GM12878 (cell line): ENCODE data around the gene SLC25A42. TPM values are rescaled to one million over a fixed set of nuclear protein-coding genes. Genes with fewer than 3 reads are reported as not detected.
A peak's percentile ranks its signal among the peaks of the same experiment; 100 is the strongest.

ENCODE experiments used
- ATAC-seq: fragments of 200-7000 bp; cut with Tn5 transposase; 3 replicates; pipeline ENCODE4 v1.9.1; 2020; ENCODE audit warnings: mild to moderate bottlenecking, moderate library complexity
- BruUV-seq: library from RNA; stranded (reverse); fragments of 400-500 nt; replicated peaks from 2 replicates; lab custom pipeline; 2021; lab: Mats Ljungman, UMichigan
- CTCF ChIA-PET: fragments of 300-600 bp; sonication (Branson Sonifier 250); formaldehyde crosslinking; extraction: SDS; loops from one replicate; lab custom pipeline; 2021; ENCODE audit warnings: inconsistent platforms; lab: Yijun Ruan, JAX
- POLR2A ChIA-PET: fragments of 350-600 bp; formaldehyde crosslinking; extraction: SDS; loops from one replicate; lab custom pipeline; 2021; ENCODE audit warnings: inconsistent platforms; lab: Charles Lee
- RAD21 ChIA-PET: fragments of 300-600 bp; sonication (Branson Sonifier 250); formaldehyde crosslinking; loops from one replicate; lab custom pipeline; 2023; ENCODE audit warnings: antibody characterized with exemption; ENCODE audit not compliant: unreplicated experiment; lab: Charles Lee
- SMC1A ChIA-PET: fragments of 300-600 bp; sonication (Branson Sonifier 250); formaldehyde crosslinking; loops from one replicate; lab custom pipeline; 2023; ENCODE audit not compliant: unreplicated experiment, uncharacterized antibody; lab: Charles Lee
- DNase-seq: peaks from one replicate; pipeline ENCODE4 v3.0.0-alpha.2; 2011; ENCODE audit warnings: low read depth, low spot score
- FAIRE-seq: peaks from 3 replicates; lab custom pipeline; 2011; peaks lifted over from hg19 to GRCh38; lab: Jason Lieb, UNC
- H2AFZ ChIP-seq: 2 replicates; pipeline ENCODE4 v1.6.0; 2011; ENCODE audit warnings: low read depth, low read length, control low read depth; ENCODE audit not compliant: control insufficient read depth
- H3K27ac ChIP-seq: 2 replicates; pipeline ENCODE4 v1.5.1; 2011; ENCODE audit warnings: control low read depth; ENCODE audit not compliant: control insufficient read depth, insufficient read depth
- H3K27me3 ChIP-seq, 2 experiments: replicated peaks in 1 of 2; 2 replicates each; pipeline versions ENCODE4 v1.6.0 to v1.6.1; 2011; ENCODE audit warnings: low read length in 1 of 2; ENCODE audit not compliant: control insufficient read depth in 2 of 2, insufficient read depth in 2 of 2
- H3K36me3 ChIP-seq, 2 experiments: 2 replicates each; pipeline ENCODE4 v1.5.1; 2011; ENCODE audit warnings: low read length in 1 of 2; ENCODE audit not compliant: control insufficient read depth in 2 of 2, insufficient read depth in 2 of 2
- H3K4me1 ChIP-seq: 2 replicates; pipeline ENCODE4 v1.6.1; 2011; ENCODE audit warnings: mild to moderate bottlenecking, low read length, moderate library complexity, mixed read lengths; ENCODE audit not compliant: control insufficient read depth, insufficient read depth
- H3K4me2 ChIP-seq: 2 replicates; pipeline ENCODE4 v1.6.0; 2011; ENCODE audit warnings: control low read depth; ENCODE audit not compliant: control insufficient read depth, insufficient read depth
- H3K4me3 ChIP-seq: fragments of 200-600 bp; sonication (generic); 2 replicates; pipeline ENCODE4 v1.5.1; 2016
- H3K79me2 ChIP-seq: 2 replicates; pipeline ENCODE4 v1.6.0; 2011; ENCODE audit warnings: low read length; ENCODE audit not compliant: control insufficient read depth, insufficient read depth
- H3K9ac ChIP-seq: 2 replicates; pipeline ENCODE4 v1.8.0; 2011; ENCODE audit warnings: low read length, control low read depth, mixed read lengths; ENCODE audit not compliant: control insufficient read depth, insufficient read depth
- H3K9me3 ChIP-seq: replicated peaks from 3 replicates; pipeline ENCODE4 v1.5.1; 2011; ENCODE audit warnings: mild to moderate bottlenecking, low read length; ENCODE audit not compliant: control insufficient read depth, insufficient read depth
- H4K20me1 ChIP-seq: 2 replicates; pipeline ENCODE4 v1.6.0; 2011; ENCODE audit not compliant: control insufficient read depth, insufficient read depth
- CHD1 ChIP-seq: IDR thresholded peaks from 2 replicates; pipeline ENCODE4 v1.6.1; 2012; ENCODE audit warnings: low read depth, low read length, improper control_type of control experiment
- ESRRA ChIP-seq: IDR thresholded peaks from 2 replicates; pipeline ENCODE4 v1.6.1; 2012; ENCODE audit warnings: mild to moderate bottlenecking, low read length, improper control_type of control experiment
- FOS ChIP-seq: IDR thresholded peaks from 3 replicates; pipeline ENCODE4 v1.6.1; 2011; ENCODE audit warnings: borderline replicate concordance; ENCODE audit not compliant: insufficient read length; ENCODE audit errors: extremely low read depth
- HSF1 ChIP-seq: fragments of 150-350 bp; IDR thresholded peaks from 2 replicates; pipeline ENCODE4 v1.6.1; 2014; ENCODE audit warnings: mild to moderate bottlenecking, low read depth, low read length
- KDM1A ChIP-seq: fragments of 200-600 bp; sonication (generic); IDR thresholded peaks from 2 replicates; pipeline ENCODE4 v1.6.1; 2016; ENCODE audit warnings: borderline replicate concordance
- MLLT1 ChIP-seq: fragments of 450-650 bp; IDR thresholded peaks from 2 replicates; pipeline ENCODE4 v1.6.1; 2016; ENCODE audit warnings: mild to moderate bottlenecking
- MXI1 ChIP-seq: fragments of 150-350 bp; IDR thresholded peaks from 2 replicates; pipeline ENCODE4 v1.6.1; 2011; ENCODE audit warnings: low read depth, mild to moderate bottlenecking, inconsistent platforms, low read length, improper control_type of control experiment
- NFYA ChIP-seq: IDR thresholded peaks from 2 replicates; pipeline ENCODE4 v1.6.1; 2011; ENCODE audit warnings: low read depth, mild to moderate bottlenecking, low read length, improper control_type of control experiment, borderline replicate concordance
- RAD21 ChIP-seq: IDR thresholded peaks from 2 replicates; pipeline ENCODE4 v1.6.1; 2011; ENCODE audit warnings: mild to moderate bottlenecking, low read depth, low read length, moderate library complexity; ENCODE audit not compliant: insufficient read depth
- RELB ChIP-seq: fragments of 450-650 bp; IDR thresholded peaks from 2 replicates; pipeline ENCODE4 v1.6.1; 2017; ENCODE audit warnings: low read depth, mild to moderate bottlenecking, moderate library complexity
- REST ChIP-seq: IDR thresholded peaks from 2 replicates; pipeline ENCODE4 v1.6.1; 2012; ENCODE audit warnings: mild to moderate bottlenecking, low read depth, low read length
- RFX5 ChIP-seq: IDR thresholded peaks from 2 replicates; pipeline ENCODE4 v1.6.1; 2011; ENCODE audit warnings: low read depth, low read length, improper control_type of control experiment
- STAT3 ChIP-seq: IDR thresholded peaks from 2 replicates; pipeline ENCODE4 v1.6.1; 2011; ENCODE audit warnings: low read depth, low read length, improper control_type of control experiment
- TBL1XR1 ChIP-seq: IDR thresholded peaks from 2 replicates; pipeline ENCODE4 v1.6.1; 2012; ENCODE audit warnings: low read depth, low read length, improper control_type of control experiment
- YBX1 ChIP-seq: fragments of 450-650 bp; IDR thresholded peaks from 2 replicates; pipeline ENCODE4 v1.6.1; 2016; ENCODE audit warnings: antibody characterized with exemption
- YY1 ChIP-seq: IDR thresholded peaks from 2 replicates; pipeline ENCODE4 v1.6.1; 2011; ENCODE audit warnings: low read depth, mild to moderate bottlenecking, low read length
- WGBS: methylation state at CpG from one replicate; pipeline ENCODE4 v1.1.6; 2016; ENCODE audit warnings: low lambda C conversion rate; ENCODE audit not compliant: insufficient replicate concordance, insufficient coverage; ENCODE audit errors: missing lambda C conversion rate; 5-methylcytosine and 5-hydroxymethylcytosine counted together
- in situ Hi-C: fragments of 300-500 bp; cut with MboI; formaldehyde crosslinking; loops from 9 replicates; pipeline ENCODE4 v1.14.3; 2018; ENCODE audit warnings: mixed read lengths
- intact Hi-C: fragments of 100-400 bp; cut with micrococcal nuclease; formaldehyde crosslinking; loops from one replicate; pipeline ENCODE4 v1.14.2; 2022; ENCODE audit not compliant: unreplicated experiment
- polyA plus RNA-seq, 11 experiments: library from polyadenylated mRNA; depleted of rRNA in 4 of 11; unstranded in 6 of 11; stranded (reverse) in 5 of 11; fragments of >200 nt; fragmentation: Nextera tagmentation in 4 of 11; fragmentation: Illumina TruSeq in 1 of 11; extraction: Ambion mirVana in 4 of 11; extraction: Trizol in 1 of 11; gene quantifications; 1 replicate in 1 of 11; 2 replicates in 10 of 11; pipeline versions ENCODE4 v1.2.1 to v1.2.3, GENCODE V29; 2011 to 2016; ENCODE audit warnings: inconsistent platforms in 2 of 11, missing spikeins in 2 of 11, low read depth in 1 of 11
- total RNA-seq, 4 experiments: library from RNA; depleted of rRNA in 3 of 4; stranded (reverse); fragments of >200 nt in 3 of 4; fragmentation: Illumina TruSeq in 1 of 4; extraction: Trizol in 1 of 4; gene quantifications; 2 replicates each; pipeline versions ENCODE4 v1.2.1 to v1.2.3, GENCODE V29; 2013 to 2021

The SLC25A42 gene
- total and polyA plus RNA-seq, 10 of the 15 experiments (the other 5 are each of a cell fraction or from before 2014, with no cell fraction given) = 0.24 to 19.2 (median 9.6) TPM

GRCh38 chr19:19033426-19034203, 30.2 kb upstream of the SLC25A42 start, which contains the start of the genes ARMC6 and SUGP2:
Gene ARMC6 (plus strand): TSS chr19:19033603. CDS start chr19:19034210, 607 bp downstream.
Gene SUGP2 (minus strand): TSS chr19:19033517. CDS start chr19:19031071, 2,446 bp downstream.
- no TSS peak for BruUV-seq
- FAIRE-seq = no peak
- RAD21 ChIA-PET = no interaction called here
- TF ChIP-seq CHD1 = no peak
- TF ChIP-seq HSF1 = no peak
- TF ChIP-seq REST = no peak
- no peak for TF ChIP-seq ESRRA
- peak; percentile 98 for TF ChIP-seq MXI1
- no peak; the same call in 1 of the 2 replicates for TF ChIP-seq MLLT1
- TF ChIP-seq YY1 = no peak
- TF ChIP-seq STAT3 = no peak
- TF ChIP-seq TBL1XR1 = no peak
- no peak for TF ChIP-seq KDM1A
- TF ChIP-seq RAD21 = no peak
- no peak for TF ChIP-seq NFYA
- TF ChIP-seq RFX5 = no peak
- no peak for TF ChIP-seq FOS
- peak; percentile 61; the same call in 1 of the 2 replicates for TF ChIP-seq RELB
- no peak for TF ChIP-seq YBX1

More at GRCh38 chr19:19033426-19034203, 30.2 kb upstream of the SLC25A42 start, which contains the start of the genes ARMC6 and SUGP2:
- H3K79me2 ChIP-seq = peaks cover 42% of the 10 kb centered on the region
- in situ Hi-C loops = no loop called here
- SMC1A ChIA-PET = no interaction called here
- ATAC-seq (peak; percentile 88), DNase-seq (peak; percentile 76)
- H4K20me1 ChIP-seq = no peaks in the 10 kb centered on the region
- peak within 1 kb of the TSS; percentile 93 for H3K9ac ChIP-seq
- peak within 1 kb of the TSS; percentile 85 for H3K4me2 ChIP-seq
- POLR2A ChIA-PET = no interaction called here
- intact Hi-C loops = no loop called here
- CTCF ChIA-PET = no interaction called here
- H3K4me1 ChIP-seq = peaks cover 5% of the 10 kb centered on the region
- peak within 1 kb of the TSS; percentile 99 for H3K4me3 ChIP-seq
- peak within 1 kb of the TSS; percentile 89 for H2AFZ ChIP-seq
- WGBS = 0% methylated on average over 94 of the region's 94 CpGs
- peaks cover 0 to 10% of the 10 kb centered on the region in 2 experiments for H3K36me3 ChIP-seq
- H3K27me3 ChIP-seq = no peaks in the 10 kb centered on the region
- H3K27ac ChIP-seq = peak within 1 kb of the TSS; percentile 94
- peaks cover 2% of the 10 kb centered on the region; the same call in 1 of the 3 replicates for H3K9me3 ChIP-seq
